H1 (cell line): ENCODE results near the gene SLC22A23.

Experiments
- ATF3 ChIP-seq: IDR thresholded peaks from 2 replicates; pipeline ENCODE4 v1.6.1; 2011; ENCODE audit warnings: low read depth, mild to moderate bottlenecking, low read length; ENCODE audit not compliant: insufficient read depth
- BRCA1 ChIP-seq: IDR thresholded peaks from 2 replicates; pipeline ENCODE4 v1.6.1; 2012; ENCODE audit warnings: low read depth, low read length, improper control_type of control experiment
- CBX8 ChIP-seq: fragments of 300-800, 300-1000 bp; sonication (generic); IDR thresholded peaks from 2 replicates; pipeline ENCODE4 v1.7.1; 2016; ENCODE audit warnings: low read depth, low read length, borderline replicate concordance
- CTCF ChIP-seq, 3 experiments: IDR thresholded peaks; 1 replicate in 2 of 3; 2 replicates in 1 of 3; pipeline versions ENCODE4 v1.5.1 to v1.6.1; 2011; ENCODE audit warnings: low read length in 3 of 3, mild to moderate bottlenecking in 3 of 3, inconsistent platforms in 2 of 3, low read depth in 1 of 3, moderate library complexity in 1 of 3; ENCODE audit not compliant: insufficient read depth in 1 of 3; ENCODE audit errors: control extremely low read depth in 1 of 3
- EP300 ChIP-seq, 2 experiments: IDR thresholded peaks; 1 replicate in 1 of 2; 2 replicates in 1 of 2; pipeline ENCODE4 v1.6.1; 2011 to 2012; ENCODE audit warnings: low read depth in 2 of 2, low read length in 2 of 2, mild to moderate bottlenecking in 2 of 2, borderline replicate concordance in 1 of 2, inconsistent platforms in 1 of 2, moderate library complexity in 1 of 2
- FOSL1 ChIP-seq: IDR thresholded peaks from 2 replicates; pipeline ENCODE4 v1.6.1; 2011; ENCODE audit warnings: mild to moderate bottlenecking, low read depth, low read length, moderate library complexity; ENCODE audit not compliant: insufficient read depth
- POLR2A ChIP-seq, 2 experiments: IDR thresholded peaks; 1 replicate in 1 of 2; 2 replicates in 1 of 2; pipeline ENCODE4 v1.6.1; 2011; ENCODE audit warnings: low read depth in 2 of 2, low read length in 2 of 2, mild to moderate bottlenecking in 2 of 2; ENCODE audit errors: control extremely low read depth in 1 of 2
- POLR2AphosphoS5 ChIP-seq: IDR thresholded peaks from 2 replicates; pipeline ENCODE4 v1.6.1; 2011; ENCODE audit warnings: low read depth, low read length
- SP2 ChIP-seq: IDR thresholded peaks from 2 replicates; pipeline ENCODE4 v1.6.1; 2012; ENCODE audit warnings: mild to moderate bottlenecking, low read length, inconsistent platforms
- TAF1 ChIP-seq: IDR thresholded peaks from 2 replicates; pipeline ENCODE4 v1.6.1; 2011; ENCODE audit warnings: mild to moderate bottlenecking, low read depth, low read length
- TCF12 ChIP-seq: IDR thresholded peaks from 2 replicates; pipeline ENCODE4 v1.6.1; 2011; ENCODE audit warnings: low read depth, mild to moderate bottlenecking, low read length
- USF2 ChIP-seq: IDR thresholded peaks from 2 replicates; pipeline ENCODE4 v1.6.1; 2011; ENCODE audit warnings: low read length, improper control_type of control experiment

DNA sequence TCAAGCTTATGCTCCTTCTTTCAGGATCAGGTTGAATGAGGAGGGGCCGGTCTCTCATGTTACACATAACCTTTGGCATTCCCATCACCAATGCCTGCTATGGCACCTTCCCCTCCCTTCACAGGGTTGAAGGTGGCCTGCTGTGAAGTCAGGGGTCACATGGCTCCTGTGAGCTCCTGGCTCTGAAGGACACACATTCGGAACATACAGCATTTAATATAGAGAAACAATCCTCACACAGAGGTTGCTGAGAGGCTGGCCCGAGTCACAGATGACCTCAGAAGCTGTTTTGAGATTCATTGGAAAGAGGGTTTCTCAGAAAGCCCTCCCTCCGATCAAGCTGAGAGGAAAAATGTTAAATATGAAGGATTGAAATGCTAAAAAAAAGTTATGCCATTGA, 116.0 kb downstream of the SLC22A23 start:
- TF ChIP-seq CTCF (IDR thresholded peaks at IDR 0.05; ENCODE audit: control extremely low read depth in 1 of 3, insufficient read depth in 1 of 3, low read depth in 1 of 3, low read length in 3 of 3) (no peak), USF2 (peak; percentile 47; the same call in 1 of the 2 replicates), POLR2AphosphoS5 (no peak), TAF1 (no peak), ATF3 (no peak), BRCA1 (no peak), POLR2A (IDR thresholded peaks at IDR 0.05; ENCODE audit: control extremely low read depth in 1 of 2, low read depth in 2 of 2, low read length in 2 of 2) (no peak), FOSL1 (no peak), SP2 (no peak), EP300 (IDR thresholded peaks at IDR 0.05; ENCODE audit: borderline replicate concordance in 1 of 2, low read depth in 2 of 2, low read length in 2 of 2) (no peak), CBX8 (no peak), TCF12 (no peak)
